HEK293T (cell line): ENCODE data around the gene VPS26A.

ENCODE experiments used
- ARNT ChIP-seq: fragments of 450-650 bp; IDR thresholded peaks from 2 replicates; pipeline ENCODE4 v1.6.1; 2017; ENCODE audit warnings: mild to moderate bottlenecking
- BHLHE40 ChIP-seq: fragments of 450-650 bp; IDR thresholded peaks from 2 replicates; pipeline ENCODE4 v1.6.1; 2016; ENCODE audit warnings: mild to moderate bottlenecking, moderate library complexity, borderline replicate concordance
- ELF4 ChIP-seq: fragments of 450-650 bp; IDR thresholded peaks from 2 replicates; pipeline ENCODE4 v1.6.1; 2017; ENCODE audit warnings: antibody characterized with exemption
- FOXA1 ChIP-seq: fragments of 450-650 bp; IDR thresholded peaks from 2 replicates; pipeline ENCODE4 v1.6.1; 2016; ENCODE audit warnings: mild to moderate bottlenecking
- FOXM1 ChIP-seq: fragments of 450-650 bp; IDR thresholded peaks from 2 replicates; pipeline ENCODE4 v1.6.1; 2017; ENCODE audit warnings: mild to moderate bottlenecking, borderline replicate concordance
- HDGF ChIP-seq: fragments of 450-650 bp; IDR thresholded peaks from 2 replicates; pipeline ENCODE4 v1.6.1; 2017; ENCODE audit warnings: antibody characterized with exemption, borderline replicate concordance
- LEF1 ChIP-seq: fragments of 450-650 bp; IDR thresholded peaks from 2 replicates; pipeline ENCODE4 v1.6.1; 2017; ENCODE audit warnings: mild to moderate bottlenecking, borderline replicate concordance
- SP1 ChIP-seq: fragments of 450-650 bp; IDR thresholded peaks from 2 replicates; pipeline ENCODE4 v1.6.1; 2017
- SUZ12 ChIP-seq: fragments of 450-650 bp; IDR thresholded peaks from 2 replicates; pipeline ENCODE4 v1.6.1; 2016; ENCODE audit warnings: mild to moderate bottlenecking
- TARDBP ChIP-seq: fragments of 450-650 bp; IDR thresholded peaks from 2 replicates; pipeline ENCODE4 v1.6.1; 2016
- ZNF384 ChIP-seq: fragments of 450-650 bp; IDR thresholded peaks from 2 replicates; pipeline ENCODE4 v1.6.1; 2016
- TF ChIP-seq, protein P1 (sequence below): fragments of 450-650 bp; IDR thresholded peaks from 2 replicates; pipeline ENCODE4 v1.6.1; 2016

DNA sequence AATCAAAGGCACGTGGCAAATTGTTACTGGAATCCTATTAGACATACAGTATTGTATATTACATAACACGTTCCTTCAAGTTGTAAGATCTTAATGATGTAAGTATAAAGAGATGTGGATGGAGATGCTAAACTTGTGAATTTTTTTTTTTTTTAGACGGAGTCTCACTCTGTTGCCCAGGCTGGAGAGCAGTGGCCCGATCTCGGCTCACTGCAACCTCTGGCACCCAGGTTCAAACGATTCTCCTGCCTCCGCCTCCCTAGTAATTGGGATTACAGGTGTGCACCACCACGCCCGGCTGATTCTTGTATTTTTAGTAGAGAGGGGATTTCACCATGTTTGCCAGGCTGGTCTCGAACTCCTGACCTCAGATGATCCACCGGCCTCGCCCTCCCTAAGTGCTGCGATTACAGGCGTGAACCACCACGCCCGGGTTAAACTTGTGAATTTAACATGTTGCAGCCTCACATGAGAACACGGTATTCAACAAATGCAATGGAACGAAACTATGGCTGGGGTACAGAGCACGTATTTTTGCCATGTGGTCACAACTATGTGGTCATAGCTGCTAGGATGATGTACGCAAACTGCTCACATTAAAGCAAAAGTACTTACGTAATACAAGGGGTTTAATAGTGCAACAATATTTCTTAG lies 55.2 kb downstream of the VPS26A start:
- TF ChIP-seq, protein P1, sequence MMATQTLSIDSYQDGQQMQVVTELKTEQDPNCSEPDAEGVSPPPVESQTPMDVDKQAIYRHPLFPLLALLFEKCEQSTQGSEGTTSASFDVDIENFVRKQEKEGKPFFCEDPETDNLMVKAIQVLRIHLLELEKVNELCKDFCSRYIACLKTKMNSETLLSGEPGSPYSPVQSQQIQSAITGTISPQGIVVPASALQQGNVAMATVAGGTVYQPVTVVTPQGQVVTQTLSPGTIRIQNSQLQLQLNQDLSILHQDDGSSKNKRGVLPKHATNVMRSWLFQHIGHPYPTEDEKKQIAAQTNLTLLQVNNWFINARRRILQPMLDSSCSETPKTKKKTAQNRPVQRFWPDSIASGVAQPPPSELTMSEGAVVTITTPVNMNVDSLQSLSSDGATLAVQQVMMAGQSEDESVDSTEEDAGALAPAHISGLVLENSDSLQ, result no peak
- TF ChIP-seq SP1, result no peak
- no peak for TF ChIP-seq LEF1
- TF ChIP-seq BHLHE40, result no peak
- TF ChIP-seq ELF4, result no peak
- no peak for TF ChIP-seq TARDBP
- no peak for TF ChIP-seq ZNF384
- TF ChIP-seq FOXA1, result no peak
- TF ChIP-seq FOXM1, result no peak
- TF ChIP-seq SUZ12, result no peak
- TF ChIP-seq ARNT, result no peak
- TF ChIP-seq HDGF, result no peak
